ENCODE data around the gene TCEA3.

TCEA3 gene

GRCh38 chr1:23424293-23425192 is at the start of gene TCEA3:
TCEA3 (minus strand) TSS chr1:23424748; CDS start chr1:23424633, 115 bp downstream.
- DNase-seq (ENCODE audit: low read depth) = no peak

- DNase-seq (ENCODE audit: low read depth) = no peak
Observed at GRCh38 chr1:23473037-23473800, 48.7 kb upstream of the TCEA3 start.

- no peak for DNase-seq (ENCODE audit: low read depth)
Observed at GRCh38 chr1:23472351-23473036, 47.9 kb upstream of the TCEA3 start.

GRCh38 chr1:23471473-23472075 is 47.0 kb upstream of the TCEA3 start:
- DNase-seq (ENCODE audit: low read depth) = no peak

- DNase-seq (ENCODE audit: low read depth) = no peak
Observed at GRCh38 chr1:23470282-23471070, 45.9 kb upstream of the TCEA3 start.

GRCh38 chr1:23469372-23469982 is 44.9 kb upstream of the TCEA3 start:
- DNase-seq (ENCODE audit: low read depth) = no peak

- DNase-seq (ENCODE audit: low read depth) = no peak
Observed at GRCh38 chr1:23466423-23466989, 42.0 kb upstream of the TCEA3 start.

GRCh38 chr1:23463286-23463685 is 38.7 kb upstream of the TCEA3 start:
- no peak for DNase-seq (ENCODE audit: low read depth)

- no peak for DNase-seq (ENCODE audit: low read depth)
Observed at GRCh38 chr1:23462766-23463165, 38.2 kb upstream of the TCEA3 start.

- DNase-seq (ENCODE audit: low read depth) = no peak
Observed at GRCh38 chr1:23461050-23461449, 36.5 kb upstream of the TCEA3 start.

- DNase-seq (ENCODE audit: low read depth) = no peak
Observed at GRCh38 chr1:23460519-23460918, 36.0 kb upstream of the TCEA3 start.

- DNase-seq (ENCODE audit: low read depth) = no peak
Observed at GRCh38 chr1:23459338-23459757, 34.8 kb upstream of the TCEA3 start.

- DNase-seq (ENCODE audit: low read depth) = no peak
Observed at GRCh38 chr1:23456226-23456625, 31.7 kb upstream of the TCEA3 start.

GRCh38 chr1:23453455-23454000 is 29.0 kb upstream of the TCEA3 start:
- DNase-seq (ENCODE audit: low read depth) = no peak

GRCh38 chr1:23452011-23452411 is 27.5 kb upstream of the TCEA3 start:
- DNase-seq (ENCODE audit: low read depth) = no peak

GRCh38 chr1:23451441-23451840 is 26.9 kb upstream of the TCEA3 start:
- DNase-seq (ENCODE audit: low read depth) = no peak

- DNase-seq (ENCODE audit: low read depth) = no peak
Observed at GRCh38 chr1:23450894-23451293, 26.3 kb upstream of the TCEA3 start.

GRCh38 chr1:23449958-23450357 is 25.4 kb upstream of the TCEA3 start:
- DNase-seq (ENCODE audit: low read depth) = no peak

GRCh38 chr1:23449306-23449705 is 24.8 kb upstream of the TCEA3 start:
- no peak for DNase-seq (ENCODE audit: low read depth)

- no peak for DNase-seq (ENCODE audit: low read depth)
Observed at GRCh38 chr1:23448846-23449245, 24.3 kb upstream of the TCEA3 start.

All from stimulated activated CD8-positive, alpha-beta memory T cell treated with anti-CD3 and anti-CD28 coated beads, Interleukin-7, amount 100 ng/mL, for 24 hours (primary cell).